Astrocyte of the cerebellum (primary cell): Measurements from ENCODE around the gene NLRC5.

Experiments used
- DNase-seq: peaks from one replicate; pipeline ENCODE4 v3.0.0-alpha.2; 2011; ENCODE audit warnings: low read depth
- H3K4me3 ChIP-seq: 2 replicates; pipeline ENCODE4 v1.5.1; 2011; ENCODE audit warnings: mild to moderate bottlenecking, low read depth, low read length, moderate library complexity
- in situ Hi-C: cut with HindIII; loops from 2 replicates; pipeline ENCODE4 v1.10.0; 2017; ENCODE audit warnings: low sequenced_read_pairs
- TF ChIP-seq, protein P1 (sequence below): IDR thresholded peaks from 2 replicates; pipeline ENCODE4 v1.5.1; 2012; ENCODE audit warnings: low read length, low read depth, moderate library complexity, mild to moderate bottlenecking; ENCODE audit errors: missing control alignments

The NLRC5 gene

DNA sequence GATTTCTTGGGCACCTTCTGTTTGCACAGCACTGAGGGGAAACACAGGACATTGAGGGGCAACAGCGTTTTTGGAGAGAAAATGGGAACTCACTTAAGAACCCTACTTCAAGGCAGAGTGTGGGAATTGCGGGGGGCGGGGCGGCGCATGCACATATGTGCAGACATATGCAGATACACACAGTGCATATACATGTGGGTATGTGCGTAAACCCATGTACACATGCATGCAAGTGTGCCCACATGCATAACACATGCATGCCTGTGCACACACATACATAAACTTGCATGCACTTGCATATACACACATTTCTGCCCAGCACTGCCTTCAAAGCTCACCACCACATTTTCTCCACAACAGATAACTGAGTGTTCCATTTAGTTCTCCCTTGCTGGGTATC is 32.4 kb downstream of the NLRC5 start:
- TF ChIP-seq, protein P1, sequence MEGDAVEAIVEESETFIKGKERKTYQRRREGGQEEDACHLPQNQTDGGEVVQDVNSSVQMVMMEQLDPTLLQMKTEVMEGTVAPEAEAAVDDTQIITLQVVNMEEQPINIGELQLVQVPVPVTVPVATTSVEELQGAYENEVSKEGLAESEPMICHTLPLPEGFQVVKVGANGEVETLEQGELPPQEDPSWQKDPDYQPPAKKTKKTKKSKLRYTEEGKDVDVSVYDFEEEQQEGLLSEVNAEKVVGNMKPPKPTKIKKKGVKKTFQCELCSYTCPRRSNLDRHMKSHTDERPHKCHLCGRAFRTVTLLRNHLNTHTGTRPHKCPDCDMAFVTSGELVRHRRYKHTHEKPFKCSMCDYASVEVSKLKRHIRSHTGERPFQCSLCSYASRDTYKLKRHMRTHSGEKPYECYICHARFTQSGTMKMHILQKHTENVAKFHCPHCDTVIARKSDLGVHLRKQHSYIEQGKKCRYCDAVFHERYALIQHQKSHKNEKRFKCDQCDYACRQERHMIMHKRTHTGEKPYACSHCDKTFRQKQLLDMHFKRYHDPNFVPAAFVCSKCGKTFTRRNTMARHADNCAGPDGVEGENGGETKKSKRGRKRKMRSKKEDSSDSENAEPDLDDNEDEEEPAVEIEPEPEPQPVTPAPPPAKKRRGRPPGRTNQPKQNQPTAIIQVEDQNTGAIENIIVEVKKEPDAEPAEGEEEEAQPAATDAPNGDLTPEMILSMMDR = no peak
- H3K4me3 ChIP-seq = no peak overlapping the region
- in situ Hi-C loops = no loop called here
- no peak for DNase-seq

DNA sequence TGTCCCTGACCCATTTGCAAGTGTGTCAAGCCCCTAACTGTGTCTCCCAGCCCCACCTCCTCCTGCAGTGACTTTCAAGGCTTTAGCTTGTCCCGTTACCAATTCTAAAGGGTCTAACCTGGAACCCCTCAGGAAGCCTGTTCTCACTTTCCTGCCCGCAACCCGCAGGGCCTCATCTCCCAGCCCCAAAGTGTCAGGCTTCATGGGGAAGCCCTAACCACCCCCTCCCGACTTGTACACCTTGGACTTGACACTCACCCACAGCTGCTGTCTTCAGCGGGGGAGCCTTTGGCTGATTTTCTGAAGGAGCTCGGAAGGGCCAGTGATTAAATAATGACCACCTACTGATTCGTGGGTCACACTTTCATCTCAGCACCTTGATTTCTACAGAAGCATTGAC is 33.1 kb downstream of the NLRC5 start:
- no peak overlapping the region for H3K4me3 ChIP-seq
- in situ Hi-C loops = no loop called here
- no peak for DNase-seq
- TF ChIP-seq, protein P1 = no peak

- TF ChIP-seq, protein P1 = no peak
- in situ Hi-C loops = no loop called here
- DNase-seq = no peak
- H3K4me3 ChIP-seq = no peak overlapping the region
Observed at GRCh38 chr16:57023541-57024249, 34.3 kb downstream of the NLRC5 start.

DNA sequence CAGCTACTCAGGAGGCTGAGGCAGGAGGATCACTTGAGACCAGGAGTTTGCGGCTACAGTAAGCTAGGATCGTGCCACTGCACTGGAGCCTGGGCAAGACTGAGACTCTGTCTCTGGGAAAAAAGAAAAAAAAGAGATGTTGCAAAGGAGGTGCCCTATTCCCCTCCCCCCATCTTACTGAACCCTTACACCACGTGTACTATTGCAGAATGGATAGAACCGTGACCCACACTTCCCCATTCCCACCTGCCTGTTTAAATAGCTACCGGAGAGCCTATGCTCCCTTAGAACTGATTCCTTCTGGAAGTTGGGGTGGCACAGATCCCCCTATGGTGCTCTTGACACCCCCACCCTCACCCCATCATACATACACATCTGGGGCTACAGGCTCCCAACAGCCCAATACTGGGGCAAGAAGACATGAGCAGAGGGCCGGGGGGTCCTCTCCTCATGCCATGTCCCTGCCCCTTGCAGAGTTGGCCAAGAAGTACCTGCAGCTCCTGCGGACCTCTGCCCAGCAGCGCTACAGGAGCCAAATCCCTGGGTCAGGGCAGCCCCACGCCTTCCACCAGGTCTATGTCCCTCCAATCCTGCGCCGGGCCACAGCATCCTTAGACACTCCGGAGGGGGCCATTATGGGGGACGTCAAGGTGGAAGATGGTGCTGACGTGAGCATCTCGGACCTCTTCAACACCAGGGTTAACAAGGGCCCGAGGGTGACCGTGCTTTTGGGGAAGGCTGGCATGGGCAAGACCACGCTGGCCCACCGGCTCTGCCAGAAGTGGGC is 35.7 kb downstream of the NLRC5 start:
- TF ChIP-seq, protein P1 = no peak
- in situ Hi-C loops = loop anchor here (5.0 kb wide), 1 partner anchor 73 kb away; no protein-coding TSS in a partner anchor

GRCh38 chr16:57025941-57026777 is 36.8 kb downstream of the NLRC5 start:
- DNase-seq = no peak
- in situ Hi-C loops = loop anchor here (5.0 kb wide), 1 partner anchor 74 kb away; no protein-coding TSS in a partner anchor
- TF ChIP-seq, protein P1 = no peak
- H3K4me3 ChIP-seq = no peak overlapping the region

More for the DNA sequence above, 35.7 kb downstream of the NLRC5 start:
- no peak overlapping the region for H3K4me3 ChIP-seq
- no peak for DNase-seq

GRCh38 chr16:57026778-57027062 is 37.4 kb downstream of the NLRC5 start:
- DNase-seq = no peak
- in situ Hi-C loops = loop anchor here (5.0 kb wide), 1 partner anchor 74 kb away; no protein-coding TSS in a partner anchor
- H3K4me3 ChIP-seq = no peak overlapping the region
- TF ChIP-seq, protein P1 = no peak
